Naive B cell (primary cell): ENCODE data around the gene CUBN. TPM values are rescaled to one million over a fixed set of nuclear protein-coding genes. Genes with fewer than 3 reads are reported as not detected.

Experiments used
- ATAC-seq, 2 donors: fragments of 150-1000 bp; cut with Tn5 transposase; 2 replicates each; pipeline ENCODE4 v1.10.0; 2021; ENCODE audit warnings: low read depth in 2 of 2, mild to moderate bottlenecking in 2 of 2, moderate library complexity in 2 of 2
- DNase-seq: peaks from one replicate; pipeline ENCODE4 v3.0.0; 2022
- H3K27ac Mint-ChIP-seq, 6 donors: one replicate each; pipeline ENCODE4 v1.8.0; 2020 to 2022; ENCODE audit warnings: mild to moderate bottlenecking in 6 of 6, mixed read lengths in 6 of 6, moderate library complexity in 5 of 6, inconsistent platforms in 2 of 6
- H3K27me3 Mint-ChIP-seq, 3 donors: one replicate each; pipeline ENCODE4 v1.8.0; 2021 to 2022; ENCODE audit warnings: mixed read lengths in 3 of 3, mild to moderate bottlenecking in 1 of 3
- H3K36me3 Mint-ChIP-seq, 2 donors: one replicate each; pipeline ENCODE4 v1.8.0; 2020 to 2022; ENCODE audit warnings: mixed read lengths in 2 of 2, inconsistent platforms in 1 of 2, mild to moderate bottlenecking in 1 of 2
- H3K4me1 Mint-ChIP-seq, 3 donors: one replicate each; pipeline ENCODE4 v1.8.0; 2020 to 2022; ENCODE audit warnings: mixed read lengths in 3 of 3, inconsistent platforms in 1 of 3, mild to moderate bottlenecking in 1 of 3, moderate library complexity in 1 of 3
- H3K4me3 Mint-ChIP-seq, 8 donors: one replicate each; pipeline ENCODE4 v1.8.0; 2020 to 2022; ENCODE audit warnings: mild to moderate bottlenecking in 8 of 8, mixed read lengths in 8 of 8, moderate library complexity in 8 of 8, inconsistent platforms in 2 of 8
- H3K9me3 Mint-ChIP-seq, 7 donors: one replicate each; pipeline ENCODE4 v1.8.0; 2020 to 2022; ENCODE audit warnings: mixed read lengths in 7 of 7, mild to moderate bottlenecking in 5 of 7, inconsistent platforms in 2 of 7, moderate library complexity in 1 of 7
- polyA plus RNA-seq, 6 donors: library from polyadenylated mRNA; unstranded; fragments of 300-500 nt; fragmentation: Illumina TruSeq; gene quantifications; one replicate each; pipeline ENCODE4 v1.2.3, GENCODE V29; 2021; ENCODE audit warnings: low read depth in 6 of 6

The CUBN gene
- polyA plus RNA-seq: under 1 TPM in 5 of 6 donors, not detected in 1; 0.07 to 0.51 (median 0.34) TPM

DNA sequence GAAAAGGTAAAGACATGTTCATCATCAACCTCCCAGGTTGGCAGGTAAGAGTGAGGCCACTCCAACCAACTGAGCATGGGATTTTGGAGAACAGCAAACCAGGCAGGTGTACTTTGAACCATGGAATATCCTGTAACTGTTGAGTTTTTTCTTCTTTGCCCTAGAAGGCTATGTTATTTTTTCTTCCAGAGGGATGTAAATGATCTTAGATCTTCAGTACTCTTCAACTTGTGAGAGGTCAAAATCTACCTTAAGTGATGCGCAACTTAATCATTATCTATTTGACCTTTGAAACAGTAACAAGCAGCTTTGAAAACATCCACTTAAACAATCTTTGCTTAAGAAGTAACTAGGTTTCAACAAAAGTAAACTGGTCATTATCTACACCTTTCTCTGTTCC is at the start of gene CUBN:
Gene CUBN, minus strand, starts transcription at position 71 of the 400 bp plus-strand sequence. Its CDS starts 46 bp downstream, at position 25.
- no peaks in the 10 kb centered on the region for H3K4me1 Mint-ChIP-seq
- ATAC-seq: no peak
- peaks cover 0 to 7% (median 0%) of the 10 kb centered on the region in 3 donors for H3K27me3 Mint-ChIP-seq
- no peak within 1 kb of the TSS for H3K4me3 Mint-ChIP-seq
- H3K27ac Mint-ChIP-seq: peak within 1 kb of the TSS in 1 of 6 donors; percentile 9
- peaks cover 0 to 7% of the 10 kb centered on the region in 2 donors for H3K36me3 Mint-ChIP-seq
- H3K9me3 Mint-ChIP-seq: no peaks in the 10 kb centered on the region
- no peak for DNase-seq

DNA sequence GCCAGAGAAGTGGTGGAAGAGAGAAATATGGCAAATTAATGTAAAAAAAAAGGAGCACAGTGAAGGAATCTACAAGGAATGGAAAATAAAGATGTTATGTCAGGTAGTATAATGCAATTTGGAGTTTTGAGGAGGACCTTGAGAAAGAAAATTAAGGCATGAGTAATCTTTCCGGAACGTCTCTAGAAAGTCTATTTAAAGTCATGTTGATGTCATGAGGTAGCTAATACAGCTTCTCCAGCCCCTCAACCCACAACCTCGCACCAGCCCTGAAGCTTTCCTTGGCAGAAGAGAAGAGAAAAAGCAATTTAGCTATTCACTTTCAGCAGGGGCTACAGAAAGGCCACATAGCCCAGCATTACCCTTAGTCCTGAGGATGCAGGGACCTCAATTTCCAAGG is 49.4 kb upstream of the CUBN start:
- no peak for DNase-seq
- Mint-ChIP-seq H3K4me1 (peaks cover 0 to 18% (median 6%) of the 10 kb centered on the region in 3 donors), H3K27me3 (no peaks in the 10 kb centered on the region), H3K4me3 (no peak overlapping the region), H3K36me3 (no peaks in the 10 kb centered on the region), H3K27ac (no peak overlapping the region), H3K9me3 (no peaks in the 10 kb centered on the region)
- no peak for ATAC-seq

DNA sequence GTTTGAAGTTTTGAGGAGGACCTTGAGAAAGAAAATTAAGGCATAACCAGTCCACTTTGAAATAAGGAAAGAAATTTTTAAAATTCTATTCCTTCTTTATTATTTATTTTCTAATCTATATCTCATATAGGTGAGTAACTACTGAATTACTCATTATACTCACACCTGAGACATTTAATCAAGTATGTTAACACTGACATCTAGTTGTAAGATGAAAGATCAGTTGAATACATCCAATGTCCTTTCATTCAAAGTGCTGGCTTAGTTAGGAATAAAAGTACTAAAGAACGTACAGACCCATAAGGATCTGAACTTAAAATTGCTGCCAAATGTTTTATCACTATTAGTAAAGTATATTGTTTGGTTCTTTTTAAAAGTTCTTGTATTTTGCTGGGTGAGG is 48.4 kb upstream of the CUBN start:
- H3K9me3 Mint-ChIP-seq: no peaks in the 10 kb centered on the region
- H3K27me3 Mint-ChIP-seq: no peaks in the 10 kb centered on the region
- H3K36me3 Mint-ChIP-seq: peaks cover 0 to 4% of the 10 kb centered on the region in 2 donors
- no peak overlapping the region for H3K27ac Mint-ChIP-seq
- ATAC-seq (no peak), DNase-seq (no peak)
- H3K4me1 Mint-ChIP-seq: peaks cover 0 to 11% (median 6%) of the 10 kb centered on the region in 3 donors
- H3K4me3 Mint-ChIP-seq: no peak overlapping the region

GRCh38 chr10:17177014-17177413 is 47.4 kb upstream of the CUBN start:
- Mint-ChIP-seq H3K4me3 (no peak overlapping the region), H3K4me1 (peaks cover 0 to 11% (median 6%) of the 10 kb centered on the region in 3 donors), H3K27ac (no peak overlapping the region)

DNA sequence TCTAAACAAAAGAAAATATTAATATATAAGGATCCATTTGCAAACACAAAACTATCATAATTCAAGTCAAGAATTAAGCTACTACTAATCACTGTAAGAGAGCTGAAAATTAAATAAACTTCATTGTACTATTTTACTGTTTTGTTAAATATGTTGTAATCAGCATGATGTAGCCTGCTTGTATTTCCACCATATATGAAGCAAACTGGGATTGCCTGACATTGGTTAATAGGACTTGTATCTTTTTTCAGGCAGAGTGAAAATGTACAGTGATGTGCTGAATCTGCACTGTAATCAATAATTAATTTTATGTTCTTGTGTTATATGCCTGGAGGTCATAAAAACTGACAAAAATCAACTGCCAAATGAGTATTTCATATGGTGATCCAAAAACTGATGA is 46.5 kb upstream of the CUBN start:
- DNase-seq (no peak), ATAC-seq (no peak)
- Mint-ChIP-seq H3K27me3 (no peaks in the 10 kb centered on the region), H3K36me3 (peaks cover 0 to 4% of the 10 kb centered on the region in 2 donors), H3K27ac (no peak overlapping the region), H3K9me3 (no peaks in the 10 kb centered on the region), H3K4me1 (peaks cover 0 to 11% (median 6%) of the 10 kb centered on the region in 3 donors), H3K4me3 (no peak overlapping the region)

More at GRCh38 chr10:17177014-17177413, 47.4 kb upstream of the CUBN start:
- no peaks in the 10 kb centered on the region for H3K9me3 Mint-ChIP-seq
- H3K27me3 Mint-ChIP-seq: no peaks in the 10 kb centered on the region
- DNase-seq: no peak
- no peak for ATAC-seq
- peaks cover 0 to 4% of the 10 kb centered on the region in 2 donors for H3K36me3 Mint-ChIP-seq

DNA sequence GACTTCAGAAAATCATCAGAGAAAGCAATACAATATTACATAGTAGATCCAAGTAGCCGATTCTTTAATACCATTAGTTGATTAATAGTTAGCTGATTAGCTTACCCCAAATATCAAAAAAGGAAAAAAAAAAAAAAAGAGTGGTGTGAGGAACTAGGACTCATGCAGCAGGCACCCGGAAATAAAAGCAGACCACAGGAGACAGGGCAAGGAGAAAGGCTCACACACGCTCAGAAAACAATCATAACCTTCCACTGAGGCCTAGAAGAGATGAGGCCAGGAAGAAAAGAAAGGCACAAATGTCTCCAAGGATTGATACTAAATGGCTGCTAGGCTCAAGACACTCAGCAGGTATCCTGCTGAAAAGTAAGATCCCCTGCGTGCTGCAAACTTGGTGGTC is 45.9 kb upstream of the CUBN start:
- no peak for DNase-seq
- H3K27me3 Mint-ChIP-seq: no peaks in the 10 kb centered on the region
- peaks cover 0 to 4% of the 10 kb centered on the region in 2 donors for H3K36me3 Mint-ChIP-seq
- peak overlapping the region in 2 of 8 donors; percentile 27 to 34 for H3K4me3 Mint-ChIP-seq
- peak overlapping the region in 4 of 6 donors; percentile 24 to 90 (median 37) for H3K27ac Mint-ChIP-seq
- no peak for ATAC-seq
- peaks cover 0 to 11% (median 6%) of the 10 kb centered on the region in 3 donors for H3K4me1 Mint-ChIP-seq
- no peaks in the 10 kb centered on the region for H3K9me3 Mint-ChIP-seq

DNA sequence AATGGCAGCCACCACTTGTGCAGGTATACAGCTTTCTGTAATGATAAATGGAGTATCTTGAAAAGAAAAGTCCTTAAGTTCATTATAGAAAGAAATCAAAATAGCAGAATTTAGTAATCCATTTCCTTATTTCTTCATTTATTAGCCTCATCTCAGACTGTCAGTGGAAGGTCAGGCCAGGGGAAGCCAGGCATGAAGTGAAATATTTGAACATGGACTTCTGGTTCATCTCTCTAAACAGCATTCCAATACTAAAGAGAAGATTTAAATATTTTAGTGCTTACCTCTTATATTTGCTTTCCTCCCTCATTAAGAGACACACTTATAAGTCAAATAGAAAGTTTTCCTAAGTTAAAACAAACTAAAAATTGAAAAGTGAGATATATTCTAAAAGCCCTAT is 45.0 kb upstream of the CUBN start:
- H3K27ac Mint-ChIP-seq: no peak overlapping the region
- H3K4me1 Mint-ChIP-seq: peaks cover 0 to 11% (median 6%) of the 10 kb centered on the region in 3 donors
- H3K4me3 Mint-ChIP-seq: no peak overlapping the region
- H3K9me3 Mint-ChIP-seq: no peaks in the 10 kb centered on the region
- H3K27me3 Mint-ChIP-seq: no peaks in the 10 kb centered on the region
- no peak for DNase-seq
- no peak for ATAC-seq
- H3K36me3 Mint-ChIP-seq: peaks cover 0 to 4% of the 10 kb centered on the region in 2 donors

DNA sequence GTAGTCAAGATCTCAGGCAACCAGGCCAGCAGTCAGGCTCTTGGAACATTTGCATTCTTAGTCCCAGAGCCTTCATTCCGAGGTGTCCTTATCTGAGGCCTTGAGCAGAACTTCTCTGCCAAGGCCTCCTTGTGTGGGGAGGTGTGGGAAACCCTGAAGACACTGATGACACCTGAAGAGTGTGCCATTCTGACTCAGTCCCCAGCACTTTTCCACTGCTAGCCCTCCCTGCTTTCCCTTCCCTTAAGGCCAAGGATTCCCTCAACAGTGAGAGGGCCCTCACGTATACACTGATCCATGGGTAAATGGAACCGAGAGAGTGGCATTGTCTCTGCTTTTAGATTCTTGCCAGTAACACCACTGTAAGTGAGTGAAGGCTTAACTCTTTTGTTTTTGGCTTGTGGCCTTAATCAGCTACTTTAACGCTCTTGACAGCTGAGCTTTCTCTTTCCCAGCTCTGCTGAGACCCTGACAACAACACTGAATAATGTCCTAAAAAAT is 41.6 kb upstream of the CUBN start:
- Mint-ChIP-seq H3K27ac (no peak overlapping the region), H3K27me3 (no peaks in the 10 kb centered on the region), H3K4me3 (no peak overlapping the region), H3K36me3 (peaks cover 0 to 9% of the 10 kb centered on the region in 2 donors), H3K4me1 (peaks cover 0 to 10% (median 6%) of the 10 kb centered on the region in 3 donors), H3K9me3 (peaks cover 0 to 2% (median 0%) of the 10 kb centered on the region in 7 donors)
- no peak for ATAC-seq
- no peak for DNase-seq

- Mint-ChIP-seq H3K4me3 (no peak overlapping the region), H3K27me3 (no peaks in the 10 kb centered on the region), H3K4me1 (no peaks in the 10 kb centered on the region), H3K36me3 (peaks cover 0 to 9% of the 10 kb centered on the region in 2 donors), H3K27ac (no peak overlapping the region), H3K9me3 (peaks cover 0 to 3% (median 0%) of the 10 kb centered on the region in 7 donors)
- DNase-seq (no peak), ATAC-seq (no peak)
These were observed 40.2 kb upstream of the CUBN start for GRCh38 chr10:17169803-17170202.

DNA sequence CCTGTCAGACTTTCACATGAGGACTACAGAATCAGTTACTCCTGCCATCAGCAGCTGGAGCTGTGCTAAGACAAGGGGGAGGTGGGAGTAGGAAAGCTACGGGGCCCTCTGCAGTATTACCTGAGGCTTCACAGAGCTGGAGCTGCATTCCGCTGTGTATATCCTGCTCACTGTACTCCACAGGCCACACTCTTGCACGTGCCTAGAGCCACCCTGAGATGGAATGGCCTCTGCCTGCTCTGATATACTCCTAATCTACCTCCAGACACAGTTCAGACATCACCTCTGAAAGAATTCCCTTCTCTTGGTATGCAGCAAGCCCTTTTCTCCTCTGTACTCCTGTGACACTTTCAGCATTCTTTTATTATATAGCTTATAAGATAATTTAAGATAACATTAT is 37.1 kb upstream of the CUBN start:
- H3K27me3 Mint-ChIP-seq: no peaks in the 10 kb centered on the region
- ATAC-seq (no peak), DNase-seq (no peak)
- peaks cover 0 to 5% of the 10 kb centered on the region in 2 donors for H3K36me3 Mint-ChIP-seq
- peaks cover 0 to 6% (median 0%) of the 10 kb centered on the region in 7 donors for H3K9me3 Mint-ChIP-seq
- H3K4me3 Mint-ChIP-seq: no peak overlapping the region
- H3K27ac Mint-ChIP-seq: no peak overlapping the region
- no peaks in the 10 kb centered on the region for H3K4me1 Mint-ChIP-seq

GRCh38 chr10:17162828-17163227 is 33.2 kb upstream of the CUBN start:
- no peak for ATAC-seq
- peak overlapping the region in 1 of 6 donors; percentile 51 for H3K27ac Mint-ChIP-seq

DNA sequence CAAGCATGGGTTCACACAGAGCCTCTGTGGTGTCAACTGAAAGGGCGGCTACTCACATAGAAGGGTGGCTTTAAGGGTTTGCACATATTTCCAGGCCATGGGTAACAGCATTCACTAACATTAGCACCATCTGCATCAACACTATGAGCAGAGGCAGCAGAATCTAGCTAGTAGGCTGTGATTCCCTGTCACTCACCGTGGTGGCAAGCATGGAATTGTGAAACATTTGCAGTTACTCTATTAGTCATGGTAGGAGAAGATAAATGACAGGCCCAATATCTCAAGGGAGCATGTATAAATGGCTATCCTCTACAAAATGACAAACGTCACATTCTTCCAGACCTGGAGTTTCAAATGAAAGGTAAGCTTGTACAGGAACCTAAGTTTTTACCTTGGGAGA is 32.2 kb upstream of the CUBN start:
- H3K9me3 Mint-ChIP-seq: peaks cover 0 to 6% (median 0%) of the 10 kb centered on the region in 7 donors
- no peak for DNase-seq
- ATAC-seq: no peak
- H3K36me3 Mint-ChIP-seq: peaks cover 0 to under 1% of the 10 kb centered on the region in 2 donors
- no peak overlapping the region for H3K27ac Mint-ChIP-seq
- no peak overlapping the region for H3K4me3 Mint-ChIP-seq
- H3K27me3 Mint-ChIP-seq: no peaks in the 10 kb centered on the region
- H3K4me1 Mint-ChIP-seq: no peaks in the 10 kb centered on the region

More at GRCh38 chr10:17162828-17163227, 33.2 kb upstream of the CUBN start:
- no peaks in the 10 kb centered on the region for H3K36me3 Mint-ChIP-seq
- H3K9me3 Mint-ChIP-seq: peaks cover 0 to 6% (median 0%) of the 10 kb centered on the region in 7 donors
- no peak overlapping the region for H3K4me3 Mint-ChIP-seq
- no peaks in the 10 kb centered on the region for H3K27me3 Mint-ChIP-seq
- DNase-seq: no peak
- no peaks in the 10 kb centered on the region for H3K4me1 Mint-ChIP-seq

DNA sequence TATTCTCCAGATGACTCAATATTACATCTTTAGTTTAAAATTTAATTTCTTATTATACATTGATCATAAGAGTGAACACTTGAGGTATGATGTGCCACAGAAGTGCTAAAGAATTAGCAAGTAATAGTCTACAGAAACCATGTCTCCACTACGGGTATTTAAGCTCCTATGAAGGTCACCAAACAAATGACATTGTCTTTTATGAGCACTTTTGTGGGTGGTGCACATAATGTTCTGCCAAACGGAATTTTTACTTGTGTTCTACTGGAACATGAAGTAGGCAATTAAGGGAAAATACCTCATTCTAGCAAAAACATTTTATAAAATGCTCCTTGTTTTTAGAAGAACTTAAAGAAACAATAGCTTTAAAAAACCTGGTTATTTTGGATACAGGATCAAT is 27.4 kb upstream of the CUBN start:
- H3K4me1 Mint-ChIP-seq: no peaks in the 10 kb centered on the region
- no peaks in the 10 kb centered on the region for H3K27me3 Mint-ChIP-seq
- ATAC-seq (no peak), DNase-seq (no peak)
- peaks cover 6 to 14% of the 10 kb centered on the region in 2 donors for H3K36me3 Mint-ChIP-seq
- H3K27ac Mint-ChIP-seq: no peak overlapping the region
- no peaks in the 10 kb centered on the region for H3K9me3 Mint-ChIP-seq
- no peak overlapping the region for H3K4me3 Mint-ChIP-seq

- Mint-ChIP-seq H3K9me3 (no peaks in the 10 kb centered on the region), H3K27me3 (no peaks in the 10 kb centered on the region), H3K36me3 (peaks cover 6 to 14% of the 10 kb centered on the region in 2 donors), H3K4me3 (no peak overlapping the region), H3K4me1 (no peaks in the 10 kb centered on the region), H3K27ac (no peak overlapping the region)
- no peak for DNase-seq
- ATAC-seq: no peak
These were observed 26.2 kb upstream of the CUBN start for GRCh38 chr10:17155826-17156225.
